Upper lobe of left lung (tissue), 6 donors: ENCODE data around the gene KRT33A. TPM values are rescaled to one million over a fixed set of nuclear protein-coding genes. Genes with fewer than 3 reads are reported as not detected.

Source experiments
- ATAC-seq, 2 donors: fragments of 200-7000 bp; cut with Tn5 transposase; one replicate each; pipeline ENCODE4 v1.9.1; 2022; ENCODE audit warnings: mild to moderate bottlenecking in 2 of 2, moderate library complexity in 2 of 2; ENCODE audit not compliant: low FRiP score in 2 of 2
- DNase-seq, 2 donors: peaks; one replicate each; pipeline ENCODE4 v3.0.0-alpha.2; 2019 to 2020
- H3K27ac ChIP-seq, 4 donors: fragments of 200-600 bp; sonication (generic); one replicate each; pipeline ENCODE4 v1.5.1; 2016 to 2019
- H3K27me3 ChIP-seq, 4 donors: fragments of 200-600 bp; sonication (generic); one replicate each; pipeline ENCODE4 v1.5.1; 2017 to 2019
- H3K36me3 ChIP-seq, 4 donors: fragments of 200-600 bp; sonication (generic); one replicate each; pipeline ENCODE4 v1.5.1; 2016 to 2019
- H3K4me1 ChIP-seq, 4 donors: fragments of 200-600 bp; sonication (generic); one replicate each; pipeline ENCODE4 v1.5.1; 2018 to 2019
- H3K4me3 ChIP-seq, 4 donors: fragments of 200-600 bp; sonication (generic); one replicate each; pipeline ENCODE4 v1.5.1; 2017 to 2019; ENCODE audit warnings: mild to moderate bottlenecking in 2 of 4, moderate library complexity in 1 of 4
- H3K9me3 ChIP-seq, 4 donors: fragments of 200-600 bp; sonication (generic); one replicate each; pipeline ENCODE4 v1.5.1; 2018 to 2019
- EP300 ChIP-seq, 4 donors: sonication (generic); formaldehyde crosslinking; IDR thresholded peaks; one replicate each; pipeline ENCODE4 v1.5.1; 2017; ENCODE audit warnings: antibody characterized with exemption in 4 of 4, control low read depth in 2 of 4
- POLR2A ChIP-seq, 4 donors: fragments of 450-650 bp; IDR thresholded peaks; one replicate each; pipeline ENCODE4 v1.5.1; 2016 to 2017; ENCODE audit warnings: antibody characterized with exemption in 4 of 4, mild to moderate bottlenecking in 2 of 4
- POLR2AphosphoS5 ChIP-seq, 2 donors: sonication (generic); formaldehyde crosslinking; IDR thresholded peaks; one replicate each; pipeline ENCODE4 v1.5.1; 2017; ENCODE audit warnings: antibody characterized with exemption in 2 of 2
- WGBS, 2 donors: methylation state at CpG; one replicate each; pipeline ENCODE4 v1.1.5; 2017 to 2018; 5-methylcytosine and 5-hydroxymethylcytosine counted together
- total RNA-seq, 6 donors: library from RNA; depleted of rRNA in 4 of 6; stranded (reverse); fragments of >200 nt in 4 of 6; gene quantifications; one replicate each; pipeline versions ENCODE4 v1.1.0 to v1.2.1, GENCODE V29; 2016 to 2021
- TF ChIP-seq, protein P1 (sequence below), 6 experiments: fragments of 450-650 bp in 4 of 6; fragments of 200-600 bp in 2 of 6; sonication (generic) in 2 of 6; IDR thresholded peaks; one replicate each; pipeline ENCODE4 v1.5.1; 2016 to 2019; ENCODE audit warnings: antibody characterized with exemption in 6 of 6
- donor health status: DM: no; HTN: no; CAD: no; lungs with moderate emphysema.
- donor health status: DM: no; HTN: yes; CAD: no; lungs with severe emphysema.

Gene KRT33A
- total RNA-seq, 6 donors from 2014 or later: not detected

DNA sequence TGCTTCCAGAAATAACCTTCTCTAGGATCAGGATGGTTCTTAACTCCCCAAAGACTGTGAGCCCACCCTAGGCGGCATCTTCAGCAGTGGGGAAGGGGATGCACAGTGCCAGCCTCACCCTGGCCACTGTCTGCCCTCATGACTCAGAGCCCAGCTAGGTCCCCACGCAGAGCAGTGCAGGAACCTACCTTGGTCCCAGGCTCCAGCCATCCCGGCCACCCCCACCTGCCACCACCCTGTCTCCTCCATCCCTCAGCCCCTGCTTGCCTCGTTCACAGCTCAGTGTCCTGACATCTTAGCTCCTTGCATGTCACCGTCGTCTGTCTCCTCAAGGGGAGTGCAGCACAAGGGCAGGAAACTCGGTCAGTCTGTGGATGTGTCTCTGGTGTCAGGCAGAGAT lies 19.0 kb downstream of the KRT33A start:
- Histone ChIP-seq H3K4me1 (no peaks in the 10 kb centered on the region), H3K9me3 (no peaks in the 10 kb centered on the region)

DNA sequence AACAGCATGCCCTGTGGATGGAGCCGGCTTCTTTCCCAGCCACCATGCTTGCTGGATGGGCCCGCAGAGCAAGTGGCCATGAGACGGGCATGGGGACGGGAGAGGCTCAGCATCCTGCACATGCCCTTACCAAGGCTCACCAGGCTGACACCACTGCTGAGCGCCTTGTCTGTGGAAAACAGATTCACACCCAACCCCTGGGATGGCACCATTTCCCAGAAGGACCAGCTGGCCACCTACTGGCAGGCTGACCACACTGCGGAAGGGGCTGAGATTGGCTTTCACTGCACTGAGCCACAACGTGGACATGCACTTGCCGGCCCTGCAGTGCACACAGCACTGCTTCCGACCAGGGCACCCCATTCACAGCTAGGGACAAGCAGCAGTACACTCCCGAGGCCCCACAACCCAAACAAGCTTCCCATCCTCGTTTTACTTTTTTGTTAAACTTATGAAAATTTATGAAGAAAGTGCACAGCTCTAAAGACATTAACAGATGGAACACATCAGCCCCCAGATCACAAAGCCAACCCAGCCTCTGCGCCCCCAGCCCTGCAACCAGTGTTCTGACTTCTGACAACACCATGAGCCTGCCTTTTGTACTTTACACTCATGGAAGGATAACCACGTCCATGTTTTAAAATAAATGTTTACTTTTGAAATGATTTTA lies 21.2 kb downstream of the KRT33A start:
- ATAC-seq (peak in 1 of 2 donors; percentile 15), DNase-seq (peak in 1 of 2 donors; percentile 42)
- H3K27ac ChIP-seq: no peak overlapping the region
- no peak overlapping the region for H3K4me3 ChIP-seq
- no peaks in the 10 kb centered on the region for H3K27me3 ChIP-seq
- WGBS, 2 donors: 45 to 51% methylated on average over 6 to 13 of the region's 13 CpGs
- no peaks in the 10 kb centered on the region for H3K4me1 ChIP-seq
- TF ChIP-seq, protein P1, sequence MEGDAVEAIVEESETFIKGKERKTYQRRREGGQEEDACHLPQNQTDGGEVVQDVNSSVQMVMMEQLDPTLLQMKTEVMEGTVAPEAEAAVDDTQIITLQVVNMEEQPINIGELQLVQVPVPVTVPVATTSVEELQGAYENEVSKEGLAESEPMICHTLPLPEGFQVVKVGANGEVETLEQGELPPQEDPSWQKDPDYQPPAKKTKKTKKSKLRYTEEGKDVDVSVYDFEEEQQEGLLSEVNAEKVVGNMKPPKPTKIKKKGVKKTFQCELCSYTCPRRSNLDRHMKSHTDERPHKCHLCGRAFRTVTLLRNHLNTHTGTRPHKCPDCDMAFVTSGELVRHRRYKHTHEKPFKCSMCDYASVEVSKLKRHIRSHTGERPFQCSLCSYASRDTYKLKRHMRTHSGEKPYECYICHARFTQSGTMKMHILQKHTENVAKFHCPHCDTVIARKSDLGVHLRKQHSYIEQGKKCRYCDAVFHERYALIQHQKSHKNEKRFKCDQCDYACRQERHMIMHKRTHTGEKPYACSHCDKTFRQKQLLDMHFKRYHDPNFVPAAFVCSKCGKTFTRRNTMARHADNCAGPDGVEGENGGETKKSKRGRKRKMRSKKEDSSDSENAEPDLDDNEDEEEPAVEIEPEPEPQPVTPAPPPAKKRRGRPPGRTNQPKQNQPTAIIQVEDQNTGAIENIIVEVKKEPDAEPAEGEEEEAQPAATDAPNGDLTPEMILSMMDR (IDR thresholded peaks at IDR 0.05): peak; percentile 52 to 78 (median 63)
- no peak for TF ChIP-seq EP300 (IDR thresholded peaks at IDR 0.05)
- H3K9me3 ChIP-seq: no peaks in the 10 kb centered on the region
- H3K36me3 ChIP-seq: no peaks in the 10 kb centered on the region

More for the DNA sequence above, 19.0 kb downstream of the KRT33A start:
- TF ChIP-seq, protein P1 (IDR thresholded peaks at IDR 0.05): no peak
- TF ChIP-seq EP300 (IDR thresholded peaks at IDR 0.05) (no peak), POLR2AphosphoS5 (IDR thresholded peaks at IDR 0.05) (no peak), POLR2A (IDR thresholded peaks at IDR 0.05) (no peak)
- H3K4me3 ChIP-seq: no peak overlapping the region
- H3K27me3 ChIP-seq: no peaks in the 10 kb centered on the region
- H3K36me3 ChIP-seq: no peaks in the 10 kb centered on the region
- 56 to 73% methylated on average over 3 to 7 of the region's 7 CpGs for WGBS, 2 donors
- no peak overlapping the region for H3K27ac ChIP-seq
- no peak for ATAC-seq
- peak in 1 of 2 donors; percentile 56 for DNase-seq

DNA sequence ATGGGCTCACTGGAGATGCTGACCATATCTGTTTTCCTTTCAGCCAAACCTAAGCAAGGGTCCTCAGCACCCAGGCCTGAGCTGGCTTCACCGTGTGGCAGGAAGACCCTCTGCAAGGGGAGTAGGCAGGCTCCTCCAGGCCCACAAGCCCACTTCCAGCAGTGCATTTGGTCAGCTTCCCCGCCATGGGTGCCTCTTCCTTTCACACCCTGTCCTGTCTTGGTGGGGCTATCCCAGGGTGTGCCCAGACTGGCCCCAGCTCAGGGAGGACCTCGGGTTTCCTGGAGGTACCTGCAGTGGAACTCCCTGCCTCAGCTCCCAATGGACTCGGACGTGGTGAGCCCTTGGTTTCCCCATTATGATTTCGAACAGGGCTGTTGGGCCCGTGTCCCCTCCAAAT lies 22.4 kb downstream of the KRT33A start:
- Histone ChIP-seq H3K27me3 (no peaks in the 10 kb centered on the region), H3K27ac (no peak overlapping the region), H3K4me3 (no peak overlapping the region), H3K36me3 (no peaks in the 10 kb centered on the region), H3K4me1 (no peaks in the 10 kb centered on the region), H3K9me3 (no peaks in the 10 kb centered on the region)
- TF ChIP-seq POLR2A (IDR thresholded peaks at IDR 0.05): no peak
- TF ChIP-seq EP300 (IDR thresholded peaks at IDR 0.05): no peak
- TF ChIP-seq, protein P1 (IDR thresholded peaks at IDR 0.05): no peak
- no peak for TF ChIP-seq POLR2AphosphoS5 (IDR thresholded peaks at IDR 0.05)
- ATAC-seq (no peak), DNase-seq (no peak)
- WGBS, 2 donors: 82% methylated on average over 7 of the region's 7 CpGs; no CpG with 5 or more reads in 1 of the 2 donors

DNA sequence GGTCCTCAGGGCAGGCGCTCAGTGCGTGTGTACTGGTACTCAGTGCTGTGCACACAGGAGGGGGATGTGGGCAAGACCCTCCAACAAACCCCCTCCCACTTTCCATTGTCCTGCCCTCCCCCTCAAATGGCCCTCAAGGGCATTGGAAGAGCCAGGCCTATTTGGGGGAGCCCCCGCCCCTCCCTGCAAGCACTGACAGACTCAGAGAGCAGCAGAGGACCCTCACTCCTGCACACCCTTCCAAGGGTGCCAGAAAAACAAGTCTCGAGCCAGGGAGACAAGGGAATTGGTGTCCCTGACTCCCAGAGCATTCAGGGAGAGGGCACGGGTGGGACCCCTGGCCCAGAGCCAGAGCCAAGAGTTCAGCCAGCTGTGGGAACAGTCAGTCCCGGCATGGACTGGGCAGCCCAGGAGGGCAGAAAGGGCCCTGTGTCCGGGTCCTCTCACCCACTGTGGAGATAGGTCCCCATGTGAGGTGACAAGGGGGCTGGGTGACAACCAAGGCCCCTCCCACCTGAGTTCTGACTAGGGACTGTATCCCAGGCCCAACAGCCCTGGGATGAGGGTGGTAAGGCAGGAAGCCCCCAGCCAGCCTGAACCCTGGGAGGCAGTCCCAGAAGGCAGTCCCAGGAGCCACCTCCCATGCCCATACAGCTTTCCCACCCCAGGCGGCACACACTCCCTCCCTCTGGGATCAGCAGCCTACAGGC lies 23.1 kb downstream of the KRT33A start:
- no peaks in the 10 kb centered on the region for H3K4me1 ChIP-seq
- TF ChIP-seq POLR2A (IDR thresholded peaks at IDR 0.05): no peak
- TF ChIP-seq, protein P1 (IDR thresholded peaks at IDR 0.05): no peak
- no peak for TF ChIP-seq EP300 (IDR thresholded peaks at IDR 0.05)
- no peak for TF ChIP-seq POLR2AphosphoS5 (IDR thresholded peaks at IDR 0.05)
- no peaks in the 10 kb centered on the region for H3K9me3 ChIP-seq
- 79 to 80% methylated on average over 5 to 8 of the region's 8 CpGs for WGBS, 2 donors
- H3K27ac ChIP-seq: no peak overlapping the region
- ATAC-seq: no peak
- DNase-seq: no peak
- H3K36me3 ChIP-seq: no peaks in the 10 kb centered on the region
- H3K4me3 ChIP-seq: no peak overlapping the region
- no peaks in the 10 kb centered on the region for H3K27me3 ChIP-seq
